Neural progenitor cell (in vitro differentiated cells): ENCODE data around the gene NLGN2. TPM values are rescaled to one million over a fixed set of nuclear protein-coding genes. Genes with fewer than 3 reads are reported as not detected.

Source experiments
- DNase-seq: peaks from one replicate; pipeline ENCODE4 v3.0.0-alpha.2; 2016; ENCODE audit warnings: low spot score
- H2AFZ ChIP-seq: fragments of 200-600 bp; sonication (generic); replicated peaks from 2 replicates; pipeline ENCODE4 v1.6.1; 2016; ENCODE audit warnings: antibody characterized with exemption
- H3F3A ChIP-seq: fragments of 200-600 bp; sonication (generic); 2 replicates; pipeline ENCODE4 v1.6.1; 2016; ENCODE audit warnings: antibody characterized with exemption, low read depth
- H3K27ac ChIP-seq: fragments of 200-600 bp; sonication (generic); 2 replicates; pipeline ENCODE4 v1.5.1; 2016; ENCODE audit warnings: mild to moderate bottlenecking
- H3K27me3 ChIP-seq: fragments of 200-600 bp; sonication (generic); 2 replicates; pipeline ENCODE4 v1.6.1; 2016; ENCODE audit warnings: mild to moderate bottlenecking, moderate library complexity
- H3K36me3 ChIP-seq: fragments of 200-600 bp; sonication (generic); 2 replicates; pipeline ENCODE4 v1.5.1; 2016
- H3K4me1 ChIP-seq: fragments of 200-600 bp; sonication (generic); 2 replicates; pipeline ENCODE4 v1.6.1; 2016; ENCODE audit warnings: mixed run types
- H3K4me2 ChIP-seq: fragments of 200-600 bp; sonication (generic); 2 replicates; pipeline ENCODE4 v1.6.1; 2016
- H3K4me3 ChIP-seq: fragments of 200-600 bp; sonication (generic); 2 replicates; pipeline ENCODE4 v1.5.1; 2016
- H3K79me2 ChIP-seq: fragments of 200-600 bp; sonication (generic); 2 replicates; pipeline ENCODE4 v1.6.1; 2016; ENCODE audit warnings: low read depth
- H3K9ac ChIP-seq: fragments of 200-600 bp; sonication (generic); 2 replicates; pipeline ENCODE4 v1.6.1; 2016
- H3K9me3 ChIP-seq: fragments of 200-600 bp; sonication (generic); 2 replicates; pipeline ENCODE4 v1.5.1; 2016; ENCODE audit warnings: low read depth
- H4K20me1 ChIP-seq: fragments of 200-600 bp; sonication (generic); 2 replicates; pipeline ENCODE4 v1.6.1; 2016; ENCODE audit warnings: low read depth
- H3K27ac Mint-ChIP-seq: 3 replicates; pipeline ENCODE4 v1.8.0; 2021; ENCODE audit warnings: mixed read lengths
- H3K27me3 Mint-ChIP-seq: 2 replicates; pipeline ENCODE4 v1.8.0; 2022; ENCODE audit warnings: low read depth, mild to moderate bottlenecking, inconsistent platforms, moderate library complexity, mixed read lengths; ENCODE audit not compliant: insufficient read depth
- H3K36me3 Mint-ChIP-seq: 3 replicates; pipeline ENCODE4 v1.8.0; 2021; ENCODE audit warnings: mixed read lengths
- H3K4me1 Mint-ChIP-seq: 3 replicates; pipeline ENCODE4 v1.8.0; 2021; ENCODE audit warnings: mixed read lengths
- H3K4me3 Mint-ChIP-seq: 3 replicates; pipeline ENCODE4 v1.8.0; 2021; ENCODE audit warnings: mild to moderate bottlenecking, moderate library complexity, mixed read lengths
- H3K9me3 Mint-ChIP-seq: 3 replicates; pipeline ENCODE4 v1.8.0; 2020; ENCODE audit warnings: mixed read lengths
- CTCF ChIP-seq: fragments of 200-600 bp; sonication (generic); IDR thresholded peaks from 2 replicates; pipeline ENCODE4 v1.5.1; 2017; ENCODE audit warnings: antibody characterized with exemption, mild to moderate bottlenecking
- EZH2 ChIP-seq: fragments of 200-600 bp; sonication (generic); IDR thresholded peaks from 2 replicates; pipeline ENCODE4 v1.6.1; 2017; ENCODE audit warnings: antibody characterized with exemption, mild to moderate bottlenecking, moderate library complexity
- EZH2phosphoT487 ChIP-seq: fragments of 200-600 bp; sonication (generic); IDR thresholded peaks from 2 replicates; pipeline ENCODE4 v1.6.1; 2017; ENCODE audit warnings: antibody characterized with exemption
- total RNA-seq: library from RNA; depleted of rRNA; stranded (reverse); fragments of >200 nt; gene quantifications from 2 replicates; pipeline ENCODE4 v1.2.3, GENCODE V29; 2015; ENCODE audit warnings: low replicate concordance

The NLGN2 gene
- total RNA-seq, 1 donor from 2014 or later = 13.9 TPM

GRCh38 chr17:7419819-7420610, 12.4 kb downstream of the NLGN2 start, which contains the start of gene SPEM1:
SPEM1 (plus strand) TSS chr17:7420324; CDS start chr17:7420385, 61 bp downstream.
- no peaks in the 10 kb centered on the region for H3K9me3 Mint-ChIP-seq
- H3K36me3 ChIP-seq = no peaks in the 10 kb centered on the region
- H4K20me1 ChIP-seq = peaks cover 35% of the 10 kb centered on the region
- H3K27me3 Mint-ChIP-seq = peaks cover 18% of the 10 kb centered on the region
- no peaks in the 10 kb centered on the region for H3K27me3 ChIP-seq
- peaks cover 20% of the 10 kb centered on the region for H3K36me3 Mint-ChIP-seq
- H2AFZ ChIP-seq = no peak within 1 kb of the TSS
- TF ChIP-seq EZH2phosphoT487 = no peak
- no peak for TF ChIP-seq EZH2
- TF ChIP-seq CTCF = no peak
- H3K27ac Mint-ChIP-seq = peak within 1 kb of the TSS; percentile 88
- peak within 1 kb of the TSS; percentile 74 for H3K4me3 Mint-ChIP-seq
- H3K4me1 ChIP-seq = peaks cover 13% of the 10 kb centered on the region
- H3K4me1 Mint-ChIP-seq = peaks cover 41% of the 10 kb centered on the region
- DNase-seq = peak; percentile 69
- no peaks in the 10 kb centered on the region for H3F3A ChIP-seq
- H3K79me2 ChIP-seq = no peaks in the 10 kb centered on the region
- H3K4me3 ChIP-seq = no peak within 1 kb of the TSS
- H3K4me2 ChIP-seq = peak within 1 kb of the TSS; percentile 18
- H3K9ac ChIP-seq = no peak within 1 kb of the TSS
- H3K9me3 ChIP-seq = no peaks in the 10 kb centered on the region
- H3K27ac ChIP-seq = peak within 1 kb of the TSS; percentile 53

GRCh38 chr17:7421186-7421585, 13.5 kb downstream of the NLGN2 start:
- H3F3A ChIP-seq = no peaks in the 10 kb centered on the region
- TF ChIP-seq EZH2 (no peak), CTCF (no peak), EZH2phosphoT487 (no peak)
- no peaks in the 10 kb centered on the region for H3K27me3 ChIP-seq
- H3K27ac Mint-ChIP-seq = peak overlapping the region; percentile 88
- H3K4me1 Mint-ChIP-seq = peaks cover 43% of the 10 kb centered on the region
- H3K9me3 ChIP-seq = no peaks in the 10 kb centered on the region
- H3K4me1 ChIP-seq = peaks cover 13% of the 10 kb centered on the region
- H3K36me3 ChIP-seq = no peaks in the 10 kb centered on the region
- no peaks in the 10 kb centered on the region for H3K79me2 ChIP-seq
- peak overlapping the region; percentile 74 for H3K4me3 Mint-ChIP-seq
- H3K4me3 ChIP-seq = no peak overlapping the region
- no peak overlapping the region for H2AFZ ChIP-seq
- H3K36me3 Mint-ChIP-seq = peaks cover 13% of the 10 kb centered on the region
- no peak overlapping the region for H3K4me2 ChIP-seq
- H3K9ac ChIP-seq = no peak overlapping the region
- no peak for DNase-seq
- H4K20me1 ChIP-seq = peaks cover 31% of the 10 kb centered on the region
- H3K9me3 Mint-ChIP-seq = no peaks in the 10 kb centered on the region
- no peak overlapping the region for H3K27ac ChIP-seq
- peaks cover 20% of the 10 kb centered on the region for H3K27me3 Mint-ChIP-seq

- peak overlapping the region; percentile 2 for H3K4me3 Mint-ChIP-seq
These were observed 16.0 kb downstream of the NLGN2 start for GRCh38 chr17:7423679-7424078.

More at GRCh38 chr17:7423679-7424078, 16.0 kb downstream of the NLGN2 start:
- no peaks in the 10 kb centered on the region for H3K9me3 Mint-ChIP-seq
- H3K4me1 ChIP-seq = peaks cover 13% of the 10 kb centered on the region
- H4K20me1 ChIP-seq = peaks cover 16% of the 10 kb centered on the region
- H3K27ac Mint-ChIP-seq = peak overlapping the region; percentile 7
- no peak for DNase-seq
- no peaks in the 10 kb centered on the region for H3F3A ChIP-seq
- TF ChIP-seq EZH2phosphoT487 (no peak), EZH2 (no peak), CTCF (no peak)
- H3K4me2 ChIP-seq = no peak overlapping the region
- H3K36me3 Mint-ChIP-seq = no peaks in the 10 kb centered on the region
- no peaks in the 10 kb centered on the region for H3K27me3 ChIP-seq
- H3K4me3 ChIP-seq = no peak overlapping the region
- no peak overlapping the region for H3K27ac ChIP-seq
- H3K9me3 ChIP-seq = no peaks in the 10 kb centered on the region
- H2AFZ ChIP-seq = no peak overlapping the region
- no peaks in the 10 kb centered on the region for H3K79me2 ChIP-seq
- no peak overlapping the region for H3K9ac ChIP-seq
- peaks cover 17% of the 10 kb centered on the region for H3K27me3 Mint-ChIP-seq
- peaks cover 30% of the 10 kb centered on the region for H3K4me1 Mint-ChIP-seq
- H3K36me3 ChIP-seq = no peaks in the 10 kb centered on the region
